Amygdala (tissue), 56 donors: ENCODE data around the gene NXF1.
"Not testable (repeated sequence)": the region's sequence is repeated elsewhere in the genome, so short reads cannot be mapped to it uniquely, and the experiment has no call there.

Experiments
- DNase-seq, 56 donors: peaks; one replicate each; lab custom pipeline; 2025; lab: John Stamatoyannopoulos, UW

The NXF1 gene

DNA sequence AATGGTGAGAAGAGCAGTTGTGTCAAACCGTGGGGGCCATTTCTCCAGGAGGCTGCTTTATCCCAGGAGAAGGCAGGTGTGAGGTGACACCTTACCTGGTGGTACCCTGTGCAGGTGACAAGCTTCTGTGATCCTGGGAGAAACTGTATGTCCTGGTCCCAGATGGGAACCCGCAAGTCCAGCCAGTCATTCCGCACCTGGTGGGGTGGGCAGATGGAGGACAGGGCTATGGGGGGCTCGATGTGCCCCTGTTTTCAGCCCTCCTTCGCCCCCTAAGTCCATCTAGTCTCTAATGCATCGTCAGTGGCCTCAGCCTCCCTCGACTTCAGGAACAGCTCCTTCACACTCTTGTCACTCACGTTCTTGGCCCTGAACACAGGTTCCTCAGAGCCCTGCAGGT lies 30.1 kb upstream of the NXF1 start:
- DNase-seq = no peak

DNA sequence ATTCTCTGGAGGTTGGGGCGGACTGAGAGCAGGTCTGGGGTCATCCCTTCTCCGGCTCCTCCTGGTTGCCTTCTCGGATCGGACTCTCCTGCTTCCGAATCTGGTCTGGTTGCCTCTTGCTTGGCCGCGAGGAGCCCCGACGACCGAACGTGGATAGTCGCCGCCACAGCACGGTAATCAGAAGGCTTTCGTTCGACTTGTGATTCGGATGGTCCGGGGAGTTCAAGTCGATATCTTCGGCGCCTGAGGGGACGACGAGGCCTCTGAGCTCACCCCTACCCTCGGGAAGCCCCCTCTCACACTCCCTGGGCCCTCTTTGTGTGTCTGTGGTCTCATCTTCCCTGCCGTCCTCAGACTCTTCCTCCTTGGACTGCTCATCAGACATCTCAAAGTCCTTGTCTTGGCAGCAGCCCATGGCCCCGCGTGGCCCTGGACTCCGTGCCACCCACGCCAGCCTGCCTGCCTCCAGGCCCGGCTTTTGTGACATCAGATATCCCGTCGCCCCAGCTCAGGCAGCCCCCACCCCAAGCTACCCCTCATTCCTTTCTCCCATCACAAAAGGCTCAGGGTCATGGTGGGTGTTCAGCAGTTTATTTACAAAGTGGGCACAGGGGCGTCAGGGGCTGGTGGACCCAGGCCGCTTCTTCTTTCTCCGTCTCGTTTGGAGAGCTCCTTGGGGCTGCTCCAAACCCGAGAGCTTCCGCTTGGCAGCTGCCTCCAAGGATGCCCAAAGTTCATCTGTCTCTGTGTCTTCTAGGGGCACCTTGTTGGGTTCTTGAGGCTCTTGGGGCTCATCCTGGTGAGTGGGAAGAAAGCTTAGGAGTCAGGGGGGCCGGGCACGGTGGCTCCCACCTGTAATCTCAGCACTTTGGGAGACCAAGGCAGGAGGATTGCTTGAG lies 27.3 kb upstream of the NXF1 start, which contains the start of gene TEX54:
Gene TEX54, minus strand, starts transcription at position 506 of the 899 bp plus-strand sequence.
- DNase-seq = peak in 13 of 56 donors; percentile 7 to 67 (median 28)

DNA sequence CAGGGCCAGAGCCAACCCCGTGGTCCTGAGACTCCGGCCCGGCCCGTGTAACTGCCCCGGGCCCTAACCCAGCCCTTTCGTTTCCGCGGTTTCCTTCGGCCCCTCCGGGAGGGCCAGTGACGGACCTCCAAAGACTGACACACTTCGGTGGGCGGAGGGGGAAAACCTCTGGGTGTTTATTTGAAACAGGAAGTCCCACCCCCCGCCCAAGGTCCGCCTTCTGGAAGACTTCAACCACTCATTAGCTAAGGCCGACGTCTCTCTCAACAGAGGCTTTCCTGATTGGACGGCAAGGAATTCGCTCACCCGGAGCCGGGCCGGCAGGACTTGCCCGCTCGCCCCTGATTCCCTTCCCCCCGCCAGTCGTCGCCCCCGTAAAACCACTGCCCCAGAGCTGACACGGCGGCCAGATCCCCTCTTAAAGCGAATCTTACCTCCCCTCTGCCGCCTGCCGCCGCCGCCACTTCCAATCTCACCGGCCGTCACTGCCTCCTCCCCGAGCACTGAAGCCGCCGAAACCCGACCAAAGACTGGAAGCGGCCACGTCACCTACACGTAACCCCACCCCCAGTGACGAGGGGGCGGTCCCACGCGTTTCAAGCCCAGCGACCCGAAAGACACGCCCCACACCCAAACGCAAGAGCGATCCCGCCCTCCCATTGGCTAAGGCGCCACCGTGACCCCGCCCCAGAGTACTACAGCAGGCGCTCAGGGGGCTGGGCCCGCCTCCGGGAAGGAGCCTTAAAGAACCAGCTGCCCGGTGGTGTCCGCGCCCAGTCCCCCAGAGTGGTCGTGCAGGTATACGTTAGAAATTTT lies 26.5 kb upstream of the NXF1 start, which contains the start of gene STX5:
Gene STX5, minus strand, starts transcription at position 532 of the 816 bp plus-strand sequence. CDS start 808 bp downstream, outside the sequence.
- DNase-seq = peak; percentile 92 to 100 (median 99)

DNA sequence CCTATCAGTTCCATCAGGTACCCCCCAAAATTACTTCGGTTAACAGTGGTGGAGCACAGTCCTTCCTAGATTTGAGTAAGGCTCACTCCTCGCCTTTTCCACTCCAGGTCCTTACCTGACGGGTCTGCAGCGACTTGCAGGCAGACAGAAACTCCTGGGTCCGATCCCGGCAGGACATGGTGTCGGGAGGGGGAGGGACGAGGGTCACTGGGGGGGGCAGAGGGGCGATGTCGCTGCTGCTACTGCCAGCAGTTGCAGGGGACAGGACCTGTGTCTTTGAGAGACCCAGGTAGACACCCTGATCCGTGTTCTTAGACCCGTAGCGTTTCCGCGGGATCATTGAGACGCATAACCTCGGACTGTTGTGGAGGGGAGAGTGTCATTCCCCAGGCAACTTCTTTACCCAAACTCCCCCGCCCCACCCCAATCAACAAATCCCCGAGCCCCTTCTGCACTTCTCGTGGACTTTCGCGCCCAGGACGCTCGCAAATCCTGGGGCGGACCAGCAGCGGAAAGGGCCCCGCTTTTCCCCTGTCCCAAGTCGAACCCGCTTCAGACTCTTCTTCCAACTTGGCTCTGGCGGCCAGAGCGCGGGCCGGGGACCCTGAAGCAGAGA lies 25.8 kb upstream of the NXF1 start:
- DNase-seq = peak in 1 of 56 donors; percentile 41

DNA sequence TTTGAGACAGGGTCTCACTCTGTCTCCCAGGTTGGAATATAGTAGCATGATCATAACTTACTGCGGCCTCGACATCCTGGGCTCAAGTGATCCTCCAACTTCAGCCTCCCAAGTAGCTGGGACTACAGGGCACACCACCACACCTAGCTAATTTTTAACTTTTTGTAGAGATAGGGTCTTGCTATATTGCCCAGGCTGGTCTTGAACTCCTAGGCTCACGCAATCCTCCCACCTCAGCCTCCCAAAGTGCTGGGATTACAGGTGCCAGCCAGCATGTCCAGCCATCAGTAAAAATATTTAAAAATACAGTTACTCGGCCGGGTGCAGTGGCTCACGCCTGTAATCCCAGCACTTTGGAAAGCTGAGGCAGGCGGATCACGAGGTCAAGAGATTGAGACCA lies 22.9 kb upstream of the NXF1 start:
- not testable (repeated sequence) for DNase-seq

DNA sequence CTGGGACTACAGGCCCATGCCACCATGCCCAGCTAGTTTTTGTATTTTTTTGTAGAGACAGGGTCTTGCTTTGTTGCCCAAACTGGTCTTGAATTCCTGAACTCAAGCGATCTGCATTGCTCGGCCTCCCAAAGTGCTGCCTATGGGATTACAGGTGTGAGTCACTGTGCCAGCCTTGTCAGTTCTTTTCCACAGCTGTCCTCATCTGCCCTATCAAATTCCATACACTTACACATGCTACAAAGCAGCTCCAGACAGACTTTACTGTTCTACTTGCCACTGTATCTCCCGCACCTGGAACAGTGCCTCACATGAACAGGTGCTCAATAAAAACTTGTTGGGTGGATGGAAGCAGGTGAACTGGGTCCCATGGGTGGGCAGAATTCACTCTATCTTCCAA lies 18.4 kb upstream of the NXF1 start:
- DNase-seq = no peak

DNA sequence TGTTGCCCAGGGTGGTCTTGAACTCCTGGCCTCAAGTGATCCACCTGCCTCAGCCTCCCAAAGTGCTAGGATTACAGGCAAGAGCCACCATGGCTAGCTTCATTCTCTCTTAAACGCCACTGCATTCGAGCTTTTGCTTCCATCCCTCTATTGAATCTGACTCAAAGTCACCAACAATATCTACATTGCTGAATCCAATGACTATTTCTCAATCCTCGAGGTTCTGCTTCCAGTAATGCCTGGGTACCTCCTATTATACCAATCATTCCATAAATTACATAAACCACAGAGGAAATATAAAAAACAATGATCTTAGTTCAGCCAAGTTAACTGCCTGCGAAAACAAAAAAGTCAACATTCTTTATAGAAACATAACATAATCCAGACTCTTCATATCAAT lies 11.9 kb upstream of the NXF1 start:
- DNase-seq = no peak

DNA sequence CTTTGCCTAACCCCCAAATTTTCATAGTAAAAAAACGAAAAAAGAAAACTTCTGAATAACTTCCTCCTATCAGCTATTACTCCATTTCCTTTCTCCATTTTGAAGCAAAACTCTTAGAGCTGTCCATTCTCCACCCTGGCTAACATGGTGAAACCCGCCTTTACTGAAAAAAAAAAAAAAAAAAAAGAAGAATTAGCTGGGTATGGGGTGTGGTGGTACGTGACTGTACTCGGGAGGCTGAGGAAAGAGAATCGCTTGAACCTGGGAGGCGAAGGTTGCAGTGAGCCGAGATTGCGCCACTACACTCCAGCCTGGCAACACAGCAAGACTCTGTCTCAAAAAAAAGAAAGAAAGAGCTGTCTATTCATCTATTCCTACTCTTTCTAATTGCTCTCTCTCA lies 11.3 kb upstream of the NXF1 start:
- DNase-seq = no peak

DNA sequence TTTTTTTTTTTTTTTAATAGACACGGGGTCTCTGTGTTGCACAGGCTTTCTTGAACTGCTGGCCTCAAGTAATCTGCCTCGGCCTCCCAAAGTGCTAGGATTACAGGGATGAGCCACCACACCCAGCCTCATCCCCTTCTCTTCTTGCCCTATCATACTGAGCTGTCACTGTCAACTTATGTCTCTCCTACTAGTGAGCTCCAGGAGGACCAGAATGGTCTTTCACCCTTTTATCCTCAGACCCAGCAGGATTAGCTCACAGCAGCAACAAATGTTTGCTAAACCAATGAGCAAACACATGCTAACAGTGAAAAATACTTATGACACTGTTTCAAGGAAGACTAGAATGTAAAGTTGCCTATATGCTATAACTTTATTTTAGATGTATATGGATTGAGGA lies 6.4 kb upstream of the NXF1 start:
- DNase-seq = no peak

DNA sequence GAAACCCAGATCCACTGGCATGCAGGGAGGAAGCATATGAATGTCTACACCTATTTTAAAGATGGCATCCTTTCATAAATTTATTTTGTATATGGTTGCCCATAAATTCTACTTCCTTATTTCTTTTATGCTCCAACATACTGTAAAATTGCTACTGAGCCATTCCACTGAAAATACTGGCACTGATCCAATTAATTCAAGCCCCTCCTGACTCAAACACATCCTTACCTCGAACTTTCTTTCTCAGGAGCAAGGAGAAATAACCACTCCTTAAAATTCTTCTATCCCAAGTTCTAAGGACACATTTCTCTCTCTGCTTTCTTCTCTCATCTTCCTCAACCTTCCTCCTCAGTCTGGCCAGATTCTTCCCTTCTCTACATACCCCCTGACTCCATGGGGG lies 5.5 kb upstream of the NXF1 start:
- DNase-seq = no peak

DNA sequence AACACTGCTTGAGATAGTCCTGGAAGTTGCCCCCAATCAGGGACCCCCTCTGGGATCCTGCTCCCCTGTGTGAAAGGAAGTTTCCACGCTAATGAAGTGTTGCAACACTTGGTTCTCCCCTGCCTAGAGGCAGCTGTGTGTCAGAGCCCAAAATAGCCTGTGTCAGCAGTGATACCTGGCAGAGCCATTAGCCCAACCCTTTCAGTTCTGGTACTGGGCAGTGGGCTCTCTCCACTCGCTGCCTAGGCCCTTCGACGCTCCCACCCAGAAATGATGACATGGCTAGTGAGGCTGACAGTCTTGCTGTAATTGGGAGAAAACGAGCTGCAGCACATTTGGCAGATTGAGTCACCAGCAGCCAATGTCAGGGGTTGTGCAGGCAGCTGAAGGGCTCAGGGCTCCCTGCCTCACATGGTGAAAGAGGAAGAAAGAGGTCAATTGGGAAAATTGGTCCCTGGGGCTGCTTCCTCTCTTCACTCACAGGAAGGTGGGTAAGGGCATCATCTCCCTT lies 1.4 kb upstream of the NXF1 start:
- DNase-seq = peak in 2 of 56 donors; percentile 13 to 17

DNA sequence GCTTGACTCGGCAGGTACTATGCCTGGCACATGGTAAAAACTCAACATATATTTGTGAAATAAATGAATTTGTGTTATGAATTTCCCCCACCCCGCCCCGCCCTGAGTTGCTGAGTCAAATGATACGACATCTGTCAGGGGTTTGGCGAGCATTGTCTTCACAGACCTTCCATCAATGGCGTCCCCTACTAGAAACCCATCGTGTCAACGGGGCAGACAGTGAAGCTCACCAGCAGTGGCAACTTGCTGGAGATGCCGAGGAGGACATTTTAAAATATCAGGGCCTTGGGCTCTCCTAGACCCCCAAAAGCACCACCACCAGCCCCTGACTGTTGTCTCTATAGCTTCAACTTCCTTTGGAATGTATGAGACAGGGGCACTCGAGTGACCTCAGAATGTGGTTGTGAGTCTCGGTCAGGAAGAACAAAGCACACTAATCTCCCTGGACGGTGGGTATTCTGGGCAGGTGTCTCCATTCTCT lies 761 bp upstream of the NXF1 start:
- DNase-seq = no peak

DNA sequence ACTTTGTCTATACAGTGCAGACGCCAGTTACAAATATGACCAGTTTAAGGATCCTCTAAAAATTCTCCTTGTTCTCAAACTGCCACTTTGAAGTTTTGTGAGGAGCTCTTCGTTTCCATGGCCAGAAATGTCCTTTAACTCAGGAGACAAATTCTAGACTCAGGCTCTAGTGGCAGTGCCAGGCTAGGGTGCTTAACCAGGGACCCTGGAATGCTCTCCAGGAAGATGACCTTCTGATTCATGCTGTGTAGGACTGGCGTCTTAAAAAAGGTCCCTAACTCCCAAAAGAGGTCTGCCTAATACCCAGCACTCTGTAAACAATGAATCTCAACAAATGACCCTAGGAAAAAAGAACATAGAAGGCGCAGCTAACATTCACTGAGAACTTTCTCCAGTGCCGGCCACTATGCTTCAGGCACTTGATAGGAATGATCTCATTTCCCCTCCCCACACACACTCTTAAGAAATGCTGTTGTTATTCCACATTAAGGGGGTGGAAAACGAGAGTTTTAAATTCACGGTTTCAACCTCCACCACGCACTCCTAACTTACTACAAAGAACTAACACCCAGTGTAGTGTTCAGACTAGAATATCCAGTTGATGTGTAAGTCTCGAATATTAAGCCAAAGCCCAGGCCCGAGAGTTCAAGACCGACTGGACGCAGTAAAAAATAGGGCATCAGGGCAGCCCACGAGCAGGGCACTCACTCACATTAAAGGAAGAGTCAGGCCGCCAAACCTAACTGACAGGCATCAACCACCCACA lies 747 bp downstream of the NXF1 start:
- peak in 1 of 56 donors; percentile 42 for DNase-seq

DNA sequence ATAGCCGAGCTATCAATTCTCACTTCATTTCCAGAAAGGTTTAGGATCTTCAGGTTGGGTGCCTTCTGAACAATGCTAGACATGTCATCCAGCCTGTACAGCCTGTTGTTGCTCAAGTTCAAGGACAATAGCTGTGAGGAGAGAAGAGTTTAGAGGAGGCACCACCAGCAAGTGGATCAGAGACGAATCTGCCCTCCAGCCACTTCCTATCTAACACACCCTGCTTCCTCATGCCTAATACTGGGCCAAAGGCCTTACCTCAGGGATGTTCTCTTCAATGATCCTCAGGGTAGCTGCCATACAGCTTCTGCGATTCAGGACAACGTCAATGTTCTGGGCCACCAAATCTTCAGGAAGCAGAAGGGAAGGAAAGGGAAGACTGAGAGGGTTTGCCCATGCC lies 4.2 kb downstream of the NXF1 start:
- no peak for DNase-seq

DNA sequence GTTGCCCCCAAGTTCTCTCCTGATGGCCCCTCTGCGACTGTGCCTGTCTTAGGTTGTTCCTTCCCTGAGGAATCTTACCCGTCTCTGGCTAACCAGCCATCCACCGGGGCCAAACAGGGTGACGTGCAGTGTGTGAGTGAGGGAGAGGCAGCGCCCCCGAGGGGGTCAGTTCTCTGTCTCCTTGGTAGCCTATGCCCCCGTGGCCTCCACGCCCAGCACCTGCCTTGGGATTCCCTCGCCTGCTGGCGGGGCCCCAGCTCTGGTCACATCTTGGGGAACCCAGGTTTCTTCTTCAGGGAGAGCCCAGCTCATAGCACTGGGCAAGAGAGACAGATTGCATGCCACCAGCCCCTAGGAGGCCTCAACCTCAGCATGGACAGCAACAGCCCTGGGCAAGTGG lies 5.8 kb downstream of the NXF1 start:
- DNase-seq = no peak

DNA sequence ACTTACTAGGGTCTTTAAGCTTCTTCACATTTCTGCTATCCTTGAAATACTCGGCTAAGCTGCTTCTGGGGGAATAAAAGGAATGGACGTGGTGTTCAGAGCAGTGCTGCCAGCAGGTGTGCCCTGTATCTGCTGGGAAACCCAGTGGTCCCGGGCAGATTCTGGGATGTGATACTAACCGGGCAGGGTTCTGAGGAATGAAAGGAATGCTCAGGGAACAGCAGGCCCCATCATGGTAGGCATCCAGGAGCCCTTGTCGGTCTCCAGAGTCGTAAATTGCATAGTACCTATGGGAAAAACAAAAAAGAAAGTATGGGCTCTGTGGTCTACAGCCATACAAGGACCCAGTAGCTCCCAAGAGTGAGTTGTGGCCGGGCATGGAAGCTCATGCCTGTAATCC lies 9.0 kb downstream of the NXF1 start:
- no peak for DNase-seq

DNA sequence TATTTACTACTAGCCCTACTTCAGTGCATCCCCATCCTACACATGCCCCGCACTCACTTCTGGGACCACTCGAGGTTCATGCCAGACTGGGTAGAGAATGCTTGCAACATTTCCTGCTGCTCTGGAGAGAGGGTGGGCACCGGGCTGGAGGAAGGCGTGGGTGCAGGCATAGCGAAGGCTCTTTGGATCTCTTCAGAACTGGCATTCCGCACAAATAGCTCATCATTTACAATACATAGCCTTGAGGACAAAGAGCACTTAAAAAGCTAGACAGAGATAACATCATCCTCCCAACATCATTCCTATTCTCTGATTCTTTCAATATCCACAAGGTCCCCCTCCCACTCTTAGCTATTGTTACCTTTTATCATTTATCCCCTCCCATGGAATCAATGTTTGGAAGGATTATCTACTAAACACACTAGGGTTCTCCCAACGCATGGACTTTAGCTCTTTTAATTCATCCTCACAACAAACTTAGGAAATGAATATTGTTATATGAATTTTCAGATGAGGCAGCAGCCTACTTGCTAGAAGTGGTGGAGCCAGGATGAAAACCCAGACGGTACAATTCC lies 11.0 kb downstream of the NXF1 start:
- no peak for DNase-seq

DNA sequence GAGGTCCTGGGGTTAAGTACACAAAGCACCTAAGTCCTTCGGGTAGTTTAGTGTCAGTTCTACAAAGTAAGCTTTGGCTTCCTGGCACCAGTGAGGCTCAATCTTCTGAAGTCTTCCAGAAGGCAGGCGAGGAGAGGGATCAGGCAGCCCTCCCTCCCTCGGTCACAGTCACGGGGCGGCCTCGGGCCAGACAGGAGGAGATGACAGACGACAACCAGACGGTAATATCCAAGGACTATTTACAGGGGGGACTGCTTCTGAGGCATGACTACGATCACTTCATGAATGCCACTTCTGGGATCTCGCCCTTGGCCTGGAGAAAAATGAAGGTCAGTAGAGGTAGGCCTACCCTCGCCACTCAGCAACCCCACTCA lies 13.1 kb downstream of the NXF1 start:
- DNase-seq = no peak

DNA sequence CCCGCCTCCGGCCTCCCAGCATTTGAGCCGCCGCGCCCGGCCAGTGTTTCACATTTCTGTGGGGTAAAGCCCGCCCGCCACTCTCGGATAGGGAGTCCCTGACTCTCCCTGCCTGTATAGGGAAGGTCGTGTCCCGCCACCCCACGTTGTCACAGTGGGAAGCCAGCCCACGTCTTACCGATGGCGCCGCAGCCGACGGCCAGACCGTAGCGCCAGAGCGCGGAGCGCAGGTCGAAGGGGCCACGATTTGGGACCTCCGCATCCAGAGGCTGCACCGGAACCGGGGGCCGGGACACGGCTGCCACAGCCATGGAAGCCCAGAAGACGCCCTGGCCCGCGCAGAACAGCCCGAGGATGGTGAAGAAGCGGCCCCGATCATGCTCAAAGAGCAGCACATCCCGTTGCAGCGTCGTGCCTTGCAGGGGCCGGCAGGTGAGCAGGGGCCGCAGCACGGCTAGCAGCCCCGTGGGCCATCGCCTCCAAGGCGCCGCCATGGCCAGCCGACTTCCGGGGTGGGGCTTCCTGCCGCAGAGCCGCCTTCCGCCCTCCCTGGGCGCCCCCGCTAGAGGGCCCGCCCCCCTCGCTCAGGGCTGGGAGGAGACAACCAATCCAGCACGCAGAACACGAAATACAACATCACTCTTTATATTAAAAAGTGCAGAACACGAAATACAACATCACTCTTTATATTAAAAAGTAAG lies 13.6 kb downstream of the NXF1 start, which contains the start of gene TMEM223:
Gene TMEM223, minus strand, starts transcription at position 506 of the 701 bp plus-strand sequence. Its CDS starts 12 bp downstream, at position 494.
- DNase-seq = peak; percentile 2 to 90 (median 76)
